Fibroblast of the aortic adventitia (primary cell): Measurements from ENCODE around the gene TAMM41. TPM values are rescaled to one million over a fixed set of nuclear protein-coding genes. Genes with fewer than 3 reads are reported as not detected.

Experiments used
- DNase-seq: peaks from one replicate; pipeline ENCODE4 v3.0.0-alpha.2; 2010; ENCODE audit warnings: low read depth
- H3K4me3 ChIP-seq: 2 replicates; pipeline ENCODE4 v1.5.1; 2011; ENCODE audit warnings: low read depth, mild to moderate bottlenecking, control low read depth, low read length, moderate library complexity
- total RNA-seq: library from RNA; depleted of rRNA; stranded (reverse); fragments of >200 nt; gene quantifications from 2 replicates; pipeline ENCODE4 v1.2.3, GENCODE V29; 2012; ENCODE audit warnings: low replicate concordance
- TF ChIP-seq, protein P1 (sequence below): IDR thresholded peaks from 2 replicates; pipeline ENCODE4 v1.5.1; 2011; ENCODE audit warnings: mild to moderate bottlenecking, low read length, control low read depth, inconsistent platforms; ENCODE audit not compliant: insufficient read depth

TAMM41 gene
- total RNA-seq, 1 donor, result 11.8 TPM

DNA sequence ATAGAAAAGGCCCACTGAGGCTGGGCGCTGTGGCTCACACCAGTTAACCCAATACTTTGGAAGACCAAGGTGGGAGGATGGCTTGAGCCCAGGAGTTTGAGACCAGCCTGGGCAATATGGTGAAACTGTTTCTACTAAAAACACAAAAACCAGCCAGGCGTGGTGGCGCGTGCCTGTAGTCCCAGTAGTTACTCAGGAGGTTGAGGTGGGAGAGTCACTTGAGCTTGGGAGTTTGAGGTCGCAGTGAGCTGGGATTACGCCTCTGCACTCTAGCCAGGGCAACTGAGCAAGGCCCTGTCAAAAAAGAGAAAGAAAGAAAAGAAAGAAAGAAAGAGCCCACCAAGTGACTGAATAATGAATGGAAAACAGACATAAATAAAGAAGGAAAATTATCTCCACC lies 32.0 kb downstream of the TAMM41 start:
- DNase-seq, result no peak

DNA sequence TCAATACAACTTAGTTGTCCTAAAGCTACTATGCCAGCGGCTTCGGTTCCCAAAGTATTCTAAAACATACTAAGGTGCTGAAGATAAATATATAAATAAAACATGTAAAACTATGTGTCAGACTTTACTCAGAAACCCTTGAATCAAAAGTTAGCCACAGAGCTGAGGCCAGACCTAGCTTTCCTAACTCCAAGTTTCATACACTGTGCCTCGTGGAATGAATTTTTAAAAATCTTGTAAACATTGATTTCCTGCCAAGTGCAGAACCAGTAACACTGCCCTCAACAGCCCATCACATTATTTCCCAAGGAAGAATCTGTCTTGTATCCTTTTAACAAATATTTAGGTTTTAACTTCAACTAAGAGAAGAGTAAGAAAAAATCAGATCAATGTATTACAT lies 36.4 kb downstream of the TAMM41 start:
- no peak overlapping the region for H3K4me3 ChIP-seq
- TF ChIP-seq, protein P1, sequence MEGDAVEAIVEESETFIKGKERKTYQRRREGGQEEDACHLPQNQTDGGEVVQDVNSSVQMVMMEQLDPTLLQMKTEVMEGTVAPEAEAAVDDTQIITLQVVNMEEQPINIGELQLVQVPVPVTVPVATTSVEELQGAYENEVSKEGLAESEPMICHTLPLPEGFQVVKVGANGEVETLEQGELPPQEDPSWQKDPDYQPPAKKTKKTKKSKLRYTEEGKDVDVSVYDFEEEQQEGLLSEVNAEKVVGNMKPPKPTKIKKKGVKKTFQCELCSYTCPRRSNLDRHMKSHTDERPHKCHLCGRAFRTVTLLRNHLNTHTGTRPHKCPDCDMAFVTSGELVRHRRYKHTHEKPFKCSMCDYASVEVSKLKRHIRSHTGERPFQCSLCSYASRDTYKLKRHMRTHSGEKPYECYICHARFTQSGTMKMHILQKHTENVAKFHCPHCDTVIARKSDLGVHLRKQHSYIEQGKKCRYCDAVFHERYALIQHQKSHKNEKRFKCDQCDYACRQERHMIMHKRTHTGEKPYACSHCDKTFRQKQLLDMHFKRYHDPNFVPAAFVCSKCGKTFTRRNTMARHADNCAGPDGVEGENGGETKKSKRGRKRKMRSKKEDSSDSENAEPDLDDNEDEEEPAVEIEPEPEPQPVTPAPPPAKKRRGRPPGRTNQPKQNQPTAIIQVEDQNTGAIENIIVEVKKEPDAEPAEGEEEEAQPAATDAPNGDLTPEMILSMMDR, result no peak
- DNase-seq, result peak; percentile 68

More for the DNA sequence above, 32.0 kb downstream of the TAMM41 start:
- TF ChIP-seq, protein P1, result no peak
- no peak overlapping the region for H3K4me3 ChIP-seq

DNA sequence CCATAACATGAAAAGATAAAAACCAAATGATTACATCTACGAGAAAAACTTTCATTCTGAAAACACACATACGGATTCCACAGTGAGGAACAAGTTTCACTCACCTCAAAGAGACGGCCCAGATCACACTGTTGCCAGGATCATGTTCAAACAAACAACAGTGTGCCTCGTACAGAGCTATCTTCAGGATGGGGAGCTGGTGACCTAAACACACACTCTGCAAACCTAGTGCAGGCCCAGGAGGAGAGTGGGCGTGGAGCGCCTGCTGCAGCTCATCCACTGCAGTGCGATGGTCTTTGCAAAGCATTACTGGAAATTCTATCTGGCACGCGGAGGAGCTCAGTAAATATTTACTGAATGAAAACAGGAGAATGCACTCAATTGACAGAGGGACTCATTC lies 38.5 kb downstream of the TAMM41 start:
- DNase-seq, result no peak
- no peak overlapping the region for H3K4me3 ChIP-seq
- TF ChIP-seq, protein P1, result no peak

DNA sequence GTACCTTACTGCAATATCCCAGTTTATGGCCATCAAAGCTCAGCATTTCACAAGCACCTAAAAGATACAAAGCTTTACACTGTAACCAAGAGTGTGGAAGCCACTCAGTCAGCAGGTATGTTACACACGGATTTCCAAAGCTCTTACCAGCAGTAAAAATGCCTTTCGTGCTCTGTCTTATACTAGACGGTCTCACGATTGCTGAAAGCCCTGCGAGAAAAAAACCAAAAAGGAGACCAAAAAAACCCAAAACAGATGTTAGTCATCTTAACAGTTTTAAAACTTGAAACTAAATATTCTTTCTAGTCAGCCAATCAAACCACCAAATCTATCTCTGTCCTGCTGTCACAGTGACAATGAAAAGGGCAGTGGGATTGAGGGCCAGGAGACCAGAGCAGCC lies 39.0 kb downstream of the TAMM41 start:
- no peak overlapping the region for H3K4me3 ChIP-seq
- DNase-seq, result no peak
- TF ChIP-seq, protein P1, result no peak

DNA sequence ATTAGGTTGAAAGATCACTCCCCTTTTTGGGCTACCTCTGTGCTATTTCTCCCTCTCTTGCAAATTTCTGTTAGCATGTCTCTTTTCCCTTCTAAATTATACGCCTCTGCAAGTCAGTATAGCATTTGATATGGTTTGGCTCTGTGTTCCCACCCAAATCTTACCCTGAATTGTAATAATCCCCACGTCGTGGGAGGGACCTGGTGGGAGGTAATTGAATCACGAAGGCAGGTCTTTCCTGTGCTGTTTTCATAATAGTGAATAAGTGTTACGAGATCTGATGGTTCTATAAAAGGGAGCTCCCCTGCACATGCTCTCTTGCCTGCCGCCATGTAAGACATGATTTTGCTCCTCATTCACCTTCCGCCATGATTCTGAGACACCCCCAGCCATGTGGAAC lies 41.0 kb downstream of the TAMM41 start:
- no peak overlapping the region for H3K4me3 ChIP-seq
- TF ChIP-seq, protein P1, result no peak
- DNase-seq, result no peak

DNA sequence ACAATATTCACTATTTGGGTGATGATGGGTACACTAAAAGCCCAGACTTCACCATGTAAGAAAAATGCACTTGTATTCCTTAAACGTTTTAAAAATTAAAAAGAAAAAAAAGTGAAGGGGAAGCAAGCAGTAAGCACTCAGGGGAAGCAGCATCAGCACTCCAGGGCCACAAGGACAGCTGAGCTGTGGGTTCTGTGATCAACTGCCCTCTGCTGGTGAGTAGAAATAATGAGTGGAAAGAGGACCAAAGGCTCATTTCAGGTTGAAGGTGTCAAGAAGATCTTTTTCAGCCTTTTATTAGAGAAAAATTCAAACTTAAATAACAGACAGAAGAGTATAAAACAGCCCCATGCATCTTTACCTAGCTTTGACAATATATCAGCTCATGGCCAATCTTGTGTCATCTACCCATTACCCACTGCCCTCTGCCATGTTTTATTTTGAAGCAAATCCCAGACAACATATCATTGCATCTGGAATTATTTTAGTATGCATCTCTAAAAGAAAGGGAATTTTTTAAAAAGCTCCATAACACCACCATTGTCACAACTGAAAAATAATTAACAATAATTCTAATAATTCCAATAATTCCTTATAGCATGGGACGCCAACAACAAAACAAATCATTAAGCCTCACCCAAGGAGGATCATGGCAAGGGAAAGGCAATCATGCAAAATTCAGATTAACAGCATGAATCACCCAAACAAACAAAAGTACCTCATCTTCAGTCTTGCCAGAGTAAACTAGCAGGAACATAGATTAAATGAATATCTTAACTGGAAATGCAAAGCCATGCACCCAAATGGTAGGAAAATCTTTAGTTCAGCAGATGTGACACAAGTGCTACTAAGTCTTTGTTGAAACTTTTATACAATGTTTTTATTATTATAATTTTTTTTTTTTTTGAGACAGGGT lies 42.5 kb downstream of the TAMM41 start:
- H3K4me3 ChIP-seq, result no peak overlapping the region
- TF ChIP-seq, protein P1, result peak; percentile 73
- peak; percentile 73 for DNase-seq

DNA sequence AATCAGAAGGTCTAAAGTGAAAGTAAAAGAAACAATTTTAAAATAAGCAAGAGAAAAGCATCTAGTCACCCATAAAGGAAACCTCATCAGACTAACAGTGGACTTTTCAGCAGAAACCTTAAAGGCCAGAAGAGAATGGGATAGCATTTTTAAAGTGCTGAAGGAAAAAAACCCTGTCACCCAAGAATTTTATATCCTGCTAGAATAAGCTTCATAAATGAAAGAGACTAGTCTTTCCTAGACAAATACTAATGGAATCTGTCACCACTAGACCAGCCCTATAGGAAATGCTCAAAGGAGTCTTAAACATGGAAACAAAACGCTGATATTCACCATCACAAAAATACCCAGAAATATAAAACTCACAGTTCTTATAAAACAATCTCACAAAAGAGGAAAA lies 46.9 kb downstream of the TAMM41 start:
- no peak for DNase-seq
- TF ChIP-seq, protein P1, result no peak

More for the DNA sequence above, 46.9 kb downstream of the TAMM41 start:
- no peak overlapping the region for H3K4me3 ChIP-seq
